H1 (cell line): ENCODE results near the gene SVEP1. TPM values are rescaled to one million over a fixed set of nuclear protein-coding genes. Genes with fewer than 3 reads are reported as not detected.

ENCODE experiments used
- POU5F1 ChIP-seq: IDR thresholded peaks from 2 replicates; pipeline ENCODE4 v1.6.1; 2011; ENCODE audit warnings: low read depth, mild to moderate bottlenecking, low read length, moderate library complexity
- RAD21 ChIP-seq, 2 experiments: IDR thresholded peaks in 1 of 2; conservative IDR thresholded peaks in 1 of 2; 2 replicates each; pipeline ENCODE4 v1.6.1; 2011; ENCODE audit warnings: low read depth in 2 of 2, low read length in 2 of 2, improper control_type of control experiment in 1 of 2, inconsistent platforms in 1 of 2, mild to moderate bottlenecking in 1 of 2, moderate library complexity in 1 of 2
- RXRA ChIP-seq: IDR thresholded peaks from 2 replicates; pipeline ENCODE4 v1.6.1; 2011; ENCODE audit warnings: low read depth, mild to moderate bottlenecking, low read length, moderate library complexity; ENCODE audit not compliant: insufficient read depth
- SP1 ChIP-seq: IDR thresholded peaks from 2 replicates; pipeline ENCODE4 v1.6.1; 2011; ENCODE audit warnings: low read depth, low read length
- TBP ChIP-seq: IDR thresholded peaks from 2 replicates; pipeline ENCODE4 v1.6.1; 2011; ENCODE audit warnings: low read depth, low read length, improper control_type of control experiment
- polyA plus RNA-seq, 7 experiments: library from polyadenylated mRNA; depleted of rRNA in 3 of 7; stranded (reverse) in 5 of 7; unstranded in 2 of 7; fragments of >200 nt in 5 of 7; fragments of 200-250 nt in 2 of 7; gene quantifications; 1 replicate in 5 of 7; 2 replicates in 1 of 7; 4 replicates in 1 of 7; pipeline versions ENCODE4 v1.2.1 to v1.2.3, GENCODE V29; 2011 to 2013; ENCODE audit warnings: missing spikeins in 2 of 7, mixed read lengths in 2 of 7
- total RNA-seq: library from RNA; stranded (reverse); fragmentation: NEBNext Ultra II Directional; extraction: Animal tissue kit (Norgen Biotek cat#: 25700); gene quantifications from 2 replicates; pipeline ENCODE4 v1.2.1, GENCODE V29; 2021

Gene SVEP1
- total and polyA plus RNA-seq, 2 of the 8 experiments (the other 6 are each of a cell fraction or from before 2014, with no cell fraction given): 0.11 to 0.37 TPM

DNA sequence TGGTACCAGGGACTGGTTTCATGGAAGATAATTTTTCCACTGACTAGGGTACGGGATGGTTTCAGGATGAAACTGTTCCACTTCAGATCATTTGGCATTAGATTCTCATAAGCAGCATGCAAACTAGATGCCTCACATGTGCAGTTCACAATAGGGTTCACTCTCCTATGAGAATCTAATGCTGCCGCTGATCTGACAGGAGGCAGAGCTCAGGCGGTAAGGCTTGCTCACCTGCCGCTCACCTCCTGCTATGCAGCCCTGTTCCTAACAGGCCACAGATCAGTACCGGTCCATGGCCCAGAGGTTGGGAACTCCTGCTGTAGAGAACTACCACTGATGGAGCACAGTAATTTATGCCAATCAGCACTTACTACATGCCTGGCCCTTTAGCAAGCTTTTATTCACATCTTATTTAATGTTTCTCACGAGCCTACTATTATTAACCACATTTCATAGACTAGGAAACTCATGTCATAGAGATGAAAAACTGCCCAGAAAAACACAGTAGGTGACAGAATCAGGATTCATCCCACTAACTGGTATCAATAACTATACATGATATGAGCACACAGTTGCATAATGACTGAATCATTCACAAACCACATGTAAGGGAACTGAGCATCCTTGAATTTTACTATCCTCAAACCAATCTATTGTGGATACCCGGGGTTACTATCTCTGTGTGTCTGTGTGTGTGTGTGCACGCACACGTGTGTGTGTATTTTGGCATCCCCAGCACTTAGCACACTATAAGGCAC lies 46.5 kb downstream of the SVEP1 start (continued):
- TF ChIP-seq RXRA (no peak), POU5F1 (no peak), SP1 (no peak), TBP (no peak), RAD21 (IDR thresholded peaks at IDR 0.05 in 1 of 2, conservative IDR thresholded peaks at IDR 0.05 in 1 of 2; ENCODE audit: low read depth in 2 of 2, low read length in 2 of 2) (no peak)
